Stimulated activated CD4-positive, alpha-beta T cell treated with anti-CD3 and anti-CD28 coated beads, Interleukin-12 subunit alpha, Interleukin-12 subunit beta, amount 100 ng/mL, for 4 hours (primary cell): ENCODE measurements around the gene ACOX3.
"Not testable (repeated sequence)": the region's sequence is repeated elsewhere in the genome, so short reads cannot be mapped to it uniquely, and the experiment has no call there.

Experiments used
- DNase-seq: peaks from one replicate; pipeline ENCODE4 v3.0.0-alpha.2; 2020

ACOX3 gene

DNA sequence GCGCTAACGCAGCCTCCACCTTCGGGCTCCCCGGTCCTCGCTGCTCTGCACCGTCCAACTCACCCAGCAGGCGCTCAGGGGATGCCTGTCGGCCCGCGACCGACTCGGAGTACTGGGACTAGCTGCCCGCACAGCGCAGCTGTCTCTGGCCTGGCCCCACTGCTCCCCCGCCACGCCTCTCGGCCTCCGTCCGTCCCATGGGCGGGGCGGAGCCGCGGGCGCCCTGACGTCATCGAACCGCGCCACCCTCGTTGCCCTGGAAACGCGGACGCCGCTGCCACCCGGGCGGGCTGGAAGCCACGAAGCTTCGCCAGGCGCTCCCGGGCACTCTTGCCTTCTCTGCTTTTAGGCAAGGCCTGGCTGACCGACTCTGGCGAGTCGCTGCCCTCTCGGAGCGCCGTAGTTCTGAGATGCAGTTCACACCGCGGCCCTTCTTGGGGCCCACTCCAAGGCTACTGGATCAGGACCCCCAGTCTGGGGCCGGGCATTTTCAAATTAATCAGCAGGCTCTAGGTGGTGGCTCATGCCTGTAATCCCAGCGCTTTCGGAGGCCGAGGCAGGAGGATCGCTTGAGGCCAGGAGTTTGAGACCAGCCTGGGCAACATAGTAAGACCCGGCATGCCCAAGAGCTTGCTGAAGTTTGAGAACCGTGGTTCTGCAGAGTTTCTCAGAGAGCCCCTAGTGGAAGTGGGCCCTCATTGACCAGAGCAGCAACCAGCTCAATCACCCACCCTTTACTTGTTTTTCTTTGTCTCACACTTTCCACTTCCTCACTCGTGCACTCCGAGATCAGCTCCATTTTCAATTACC is 12.0 kb downstream of the ACOX3 start:
- DNase-seq, result peak; percentile 93

GRCh38 chr4:8427761-8428287 is 12.7 kb downstream of the ACOX3 start:
- no peak for DNase-seq

DNA sequence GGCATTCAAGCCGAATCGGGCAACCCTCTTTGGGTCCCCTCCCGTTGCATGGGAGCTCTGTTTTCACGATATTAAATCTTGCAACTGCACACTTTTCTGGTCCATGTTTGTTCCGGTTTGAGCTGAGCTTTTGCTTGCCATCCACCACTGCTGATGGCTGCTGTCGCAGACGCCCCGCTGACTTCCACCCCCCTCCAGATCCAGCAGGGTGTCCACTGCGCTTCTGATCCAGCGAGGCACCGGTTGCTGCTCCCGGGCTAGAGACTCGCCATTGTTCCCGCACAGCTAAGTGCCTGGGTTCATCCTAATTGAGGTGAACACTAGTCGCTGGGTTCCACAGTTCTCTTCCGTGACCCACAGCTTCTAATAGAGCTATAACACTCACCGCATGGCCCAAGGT is 13.3 kb downstream of the ACOX3 start:
- no peak for DNase-seq

- DNase-seq, result no peak
Observed at GRCh38 chr4:8422786-8423185, 17.7 kb downstream of the ACOX3 start.

DNA sequence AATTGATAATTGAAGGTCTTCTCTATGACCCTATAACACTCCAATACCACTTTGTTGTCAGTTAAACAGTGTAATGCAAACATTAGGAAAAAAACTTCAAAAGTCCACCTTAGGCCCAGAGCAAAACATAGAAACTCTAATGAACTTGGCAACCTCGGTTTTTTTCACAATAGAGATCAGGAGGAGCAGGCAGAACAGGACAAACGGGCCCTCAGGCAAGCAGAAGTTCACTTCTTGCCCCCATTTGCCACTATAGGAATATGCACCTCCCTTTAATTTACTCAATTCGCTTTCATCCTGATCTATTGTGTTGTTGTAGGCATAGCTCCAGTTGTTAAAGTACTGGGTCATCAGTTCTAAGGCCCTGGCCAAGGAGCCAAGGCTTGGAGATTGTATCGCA is 18.2 kb downstream of the ACOX3 start:
- no peak for DNase-seq

DNA sequence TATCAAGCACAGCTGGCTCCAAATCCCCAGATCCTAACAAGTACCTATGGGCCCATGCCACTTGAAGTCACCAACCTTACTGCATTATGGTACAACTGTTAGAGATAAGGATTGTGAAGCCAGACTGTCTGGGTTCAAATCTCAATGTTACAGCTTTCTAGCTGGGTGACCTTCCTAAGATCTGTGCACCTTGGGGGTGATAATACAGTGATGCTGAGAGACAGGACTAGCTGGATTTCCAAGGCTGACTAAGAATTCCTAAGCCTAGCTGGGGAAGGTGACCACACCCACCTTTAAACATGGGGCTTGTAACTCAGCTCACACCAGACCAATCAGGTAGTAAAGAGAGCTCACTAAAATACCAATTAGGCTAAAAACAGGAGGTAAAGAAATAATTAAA is 20.4 kb downstream of the ACOX3 start:
- DNase-seq, result not testable (repeated sequence)

DNA sequence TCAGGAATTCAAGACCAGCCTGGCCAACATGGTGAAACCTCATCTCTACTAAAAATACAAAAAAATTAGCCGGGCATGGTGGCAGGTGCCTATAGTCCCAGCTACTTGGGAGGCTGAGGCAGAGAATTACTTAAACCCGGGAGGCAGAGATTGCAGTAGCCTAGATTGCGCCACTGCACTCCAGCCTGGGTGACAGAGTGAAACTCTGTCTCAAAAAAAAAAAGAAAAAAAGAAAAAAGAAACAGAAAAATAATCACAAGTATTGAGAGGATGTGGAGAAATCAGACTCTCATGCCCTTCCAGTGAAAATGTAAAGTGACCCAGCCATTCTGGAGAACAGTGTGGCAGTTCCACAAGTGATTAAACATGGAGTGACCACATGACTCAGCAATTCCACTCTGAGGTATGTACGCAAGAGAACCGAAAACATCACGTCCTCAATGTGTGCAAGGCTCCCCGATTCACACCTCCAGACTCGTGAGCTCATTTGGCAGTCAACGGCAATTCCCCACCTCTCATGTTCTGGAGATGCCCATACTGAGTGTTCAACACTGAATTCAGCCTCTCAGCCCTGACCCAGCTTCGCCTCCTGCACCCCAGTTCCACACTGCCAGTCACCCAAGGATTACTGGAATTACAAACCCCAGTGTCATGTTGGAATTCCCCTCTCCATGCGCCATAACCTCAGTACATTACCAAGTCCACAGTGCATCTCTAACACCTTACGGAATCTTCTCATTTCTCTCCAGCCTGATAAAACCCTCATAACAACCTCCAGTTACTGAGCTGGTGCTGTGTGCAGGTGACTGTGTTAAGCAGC is 21.1 kb downstream of the ACOX3 start:
- DNase-seq, result no peak

GRCh38 chr4:8417071-8417614 is 23.4 kb downstream of the ACOX3 start:
- no peak for DNase-seq

- DNase-seq, result no peak
Observed at GRCh38 chr4:8414377-8414776, 26.1 kb downstream of the ACOX3 start.

GRCh38 chr4:8412288-8412687 is 28.2 kb downstream of the ACOX3 start:
- DNase-seq, result no peak

DNA sequence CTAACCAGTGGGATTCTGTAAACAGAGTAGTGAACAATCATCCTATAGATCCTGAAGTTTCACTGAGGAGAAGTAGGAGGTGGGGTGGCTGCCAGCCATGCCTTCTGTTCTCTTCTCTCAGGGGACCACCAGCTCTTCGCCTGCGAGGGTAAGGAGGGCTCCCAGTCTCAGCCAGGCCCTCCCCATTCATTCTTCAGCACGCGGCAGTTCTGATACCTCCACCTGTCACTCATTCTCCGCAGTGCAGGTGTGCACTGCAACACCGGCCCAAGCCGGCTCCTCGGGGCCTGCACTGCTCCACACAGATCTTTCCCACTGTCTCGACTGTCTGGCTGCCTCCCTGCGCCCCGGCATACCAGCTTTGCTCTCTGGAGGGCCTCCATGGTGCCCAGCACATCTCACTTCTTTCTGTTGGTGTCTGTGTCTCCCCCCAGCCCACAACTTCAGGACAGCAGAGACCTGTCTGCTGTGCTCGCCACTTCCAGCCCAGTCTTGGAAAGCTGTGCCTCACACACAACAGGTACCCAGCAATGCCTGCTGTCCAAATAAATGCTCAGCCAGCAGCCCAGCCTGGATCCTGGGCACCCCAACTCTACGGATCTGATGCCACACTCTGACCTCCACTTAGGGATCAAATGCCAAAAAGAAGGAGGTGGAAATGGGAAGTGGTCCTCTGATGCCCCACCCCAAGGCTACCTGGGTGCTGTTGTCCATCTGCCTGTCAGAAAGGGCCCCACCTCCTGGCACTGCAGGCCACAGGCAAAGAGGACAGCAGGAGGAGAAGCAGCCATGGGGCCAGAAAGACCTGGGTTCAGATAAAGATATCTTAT is 29.0 kb downstream of the ACOX3 start:
- no peak for DNase-seq

DNA sequence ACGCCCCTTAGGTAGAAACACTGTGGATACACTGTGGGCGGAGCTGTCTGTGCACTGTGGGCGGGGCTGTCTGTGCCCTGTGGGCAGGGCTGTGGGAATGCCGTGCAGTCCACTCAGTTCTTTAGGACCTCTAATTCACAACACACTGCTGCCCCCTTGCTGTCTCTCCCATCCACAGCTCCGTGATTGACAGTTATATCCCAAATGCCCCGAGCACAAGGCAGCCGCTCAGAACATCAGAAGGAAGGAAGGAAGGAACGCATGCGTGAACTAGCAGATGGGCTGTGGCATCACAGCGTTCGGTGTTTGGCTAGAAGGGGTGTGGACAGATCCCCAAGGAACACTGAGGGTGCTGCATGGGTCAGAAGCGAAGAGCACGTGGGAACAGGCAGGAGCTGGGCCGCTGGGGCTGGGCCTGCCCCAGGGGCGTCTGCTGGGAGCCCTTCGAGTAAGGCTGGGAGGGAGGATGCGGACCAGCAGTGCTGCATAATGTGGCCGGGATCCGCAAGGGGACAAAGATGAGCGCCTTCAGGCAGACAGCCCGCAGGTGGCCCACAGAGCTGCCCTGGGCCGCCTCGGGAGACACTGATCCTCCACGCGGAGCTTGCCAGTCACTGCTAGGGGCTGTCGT is 29.8 kb downstream of the ACOX3 start:
- DNase-seq, result no peak

DNA sequence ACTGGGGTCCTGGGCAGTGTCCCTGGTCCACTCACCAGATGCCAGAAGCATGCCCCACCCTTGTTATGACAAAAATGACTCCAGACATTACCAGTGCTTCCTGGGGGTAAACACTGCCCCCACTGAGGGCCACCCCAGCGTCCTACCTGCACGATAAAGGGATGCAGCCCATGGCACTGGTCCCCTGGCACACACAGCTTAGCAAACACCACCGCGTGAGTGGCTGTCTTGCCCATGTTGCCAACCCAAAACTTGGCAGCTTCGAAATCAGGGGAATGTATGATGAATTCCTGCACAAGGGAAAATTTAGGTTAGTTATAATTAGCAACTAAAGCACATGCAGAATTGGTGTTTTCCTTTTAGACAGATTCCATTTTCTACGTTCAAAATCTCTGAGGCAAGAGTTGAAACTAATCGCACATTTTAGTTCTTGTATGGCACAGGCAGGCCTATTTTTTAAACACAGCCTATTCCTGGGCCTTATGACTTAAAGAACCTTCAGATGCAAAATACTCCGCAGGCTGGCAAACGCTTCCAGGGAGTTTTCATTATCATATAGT is 30.4 kb downstream of the ACOX3 start:
- DNase-seq, result no peak

- DNase-seq, result no peak
Observed at GRCh38 chr4:8409264-8410065, 31.1 kb downstream of the ACOX3 start.

- DNase-seq, result no peak
Observed at GRCh38 chr4:8407756-8408155, 32.8 kb downstream of the ACOX3 start.

DNA sequence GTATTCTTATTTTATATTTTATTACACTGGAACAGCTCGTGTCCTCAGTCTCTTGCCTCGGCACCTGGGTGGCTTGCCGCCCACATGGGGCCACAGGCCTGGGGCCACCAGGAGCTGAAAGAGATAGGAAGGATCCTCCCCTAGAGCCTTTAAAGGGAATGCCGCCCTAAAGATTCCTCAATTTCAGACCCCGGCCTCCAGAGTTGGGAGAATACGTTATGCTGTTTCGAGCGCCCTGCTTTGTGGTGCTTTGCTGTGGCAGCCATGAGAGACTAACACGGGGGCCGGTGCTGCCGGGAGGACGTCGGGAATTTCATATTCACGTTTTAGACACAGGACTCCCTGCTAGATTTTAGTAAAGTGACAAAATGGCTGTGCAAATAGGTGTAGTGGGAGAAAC is 33.2 kb downstream of the ACOX3 start:
- no peak for DNase-seq

DNA sequence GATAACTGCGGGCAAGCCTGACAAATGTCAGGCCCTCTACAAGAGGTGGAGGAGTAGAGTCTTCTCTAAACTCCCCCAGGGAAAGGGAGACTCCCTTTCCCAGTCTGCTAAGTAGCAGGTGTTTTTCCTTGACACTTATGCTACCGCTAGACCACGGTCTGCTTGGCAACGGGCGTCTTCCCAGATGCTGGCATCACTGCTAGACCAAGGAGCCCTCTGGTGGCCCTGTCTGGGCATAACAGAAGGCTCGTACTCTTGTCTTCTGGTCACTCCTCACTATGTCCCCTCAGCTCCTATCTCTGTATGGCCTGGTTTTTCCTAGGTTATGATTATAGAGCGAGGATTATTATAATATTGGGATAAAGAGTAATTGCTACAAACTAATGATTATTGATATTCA is 33.6 kb downstream of the ACOX3 start:
- not testable (repeated sequence) for DNase-seq

- DNase-seq, result no peak
Observed at GRCh38 chr4:8405516-8405875, 35.0 kb downstream of the ACOX3 start.

- no peak for DNase-seq
Observed at GRCh38 chr4:8404791-8405515, 35.6 kb downstream of the ACOX3 start.

DNA sequence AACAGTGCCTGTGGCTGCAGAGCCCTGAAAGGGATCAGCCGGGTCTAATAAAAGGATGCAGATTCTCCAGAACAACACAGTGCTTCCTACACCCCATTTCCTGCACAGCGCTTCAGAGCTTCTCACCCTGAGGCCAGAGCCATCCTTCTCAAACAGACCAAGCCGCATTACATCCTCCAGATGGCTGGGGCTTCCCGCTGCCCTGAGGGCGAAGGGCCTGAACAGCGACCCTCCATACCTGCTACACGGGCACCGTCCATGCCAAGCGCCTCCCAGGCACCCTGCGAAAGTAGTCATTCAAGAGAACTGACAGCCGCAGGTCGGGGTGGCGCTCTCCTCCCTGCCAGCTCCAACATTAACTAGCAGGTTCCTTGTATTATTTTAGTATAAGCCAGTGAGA is 36.5 kb downstream of the ACOX3 start:
- DNase-seq, result no peak
